HUDEP-2 (cell line): Measurements from ENCODE around the gene ACOX2.

Experiments used
- DNase-seq, 76 experiments: peaks; one replicate each; lab custom pipeline; 2025; ENCODE audit not compliant: unreplicated experiment in 76 of 76; lab: John Stamatoyannopoulos, UW

ACOX2 gene

DNA sequence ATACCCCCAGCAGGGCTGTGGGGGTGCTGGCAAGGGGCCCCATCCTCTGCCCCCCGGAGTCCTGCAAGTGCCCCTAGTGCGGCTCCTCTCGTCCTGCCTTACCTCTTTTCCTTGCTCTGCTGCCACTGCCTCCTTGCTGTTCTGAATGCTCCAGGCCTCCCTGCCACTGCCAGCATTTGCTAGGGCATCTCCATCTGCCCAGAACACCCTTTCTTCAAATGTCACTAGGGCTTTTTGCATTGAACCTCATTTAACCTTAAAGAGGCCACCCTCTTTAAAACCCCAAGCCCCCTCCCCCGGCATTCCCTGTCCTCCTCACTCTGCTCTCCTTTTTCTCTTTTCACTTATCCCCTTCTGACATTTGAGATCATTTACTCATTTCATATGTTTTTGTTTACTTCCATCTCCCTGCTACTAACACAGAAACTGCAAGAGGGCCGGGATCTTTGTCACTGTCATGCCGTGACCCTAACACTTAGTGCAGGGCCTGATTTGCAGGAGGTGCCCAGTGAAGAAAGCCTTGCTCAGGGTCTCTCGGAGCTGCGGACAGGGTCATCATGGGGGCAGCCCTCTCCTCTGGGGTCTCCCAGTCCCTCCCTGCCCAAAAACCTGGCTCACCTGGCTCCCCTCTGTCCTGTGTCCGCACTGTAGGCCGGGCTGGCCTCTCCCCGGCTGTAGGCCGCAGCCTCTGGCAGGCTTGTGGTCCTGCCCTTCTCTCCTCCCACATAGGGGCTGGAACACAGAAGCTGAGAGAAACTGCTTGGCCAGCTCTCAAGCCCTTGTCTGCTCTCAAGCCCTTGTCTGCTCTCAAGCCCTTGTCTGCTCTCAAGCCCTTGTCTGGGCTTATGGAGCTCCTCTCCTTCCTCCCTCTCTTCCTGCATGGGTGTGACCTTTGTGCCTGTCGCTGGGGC lies at the start of gene ACOX2:
TSS of gene ACOX2 (minus strand) at position 690 of the 911 bp plus-strand sequence. CDS start 2,084 bp downstream, outside the sequence.
- DNase-seq = no peak

- DNase-seq = no peak
Observed at GRCh38 chr3:58585994-58586393, 49.0 kb upstream of the ACOX2 start.

- DNase-seq = peak in 8 of 76 experiments; percentile 2 to 21 (median 10)
Observed at GRCh38 chr3:58585005-58585786, 48.2 kb upstream of the ACOX2 start.

- no peak for DNase-seq
Observed at GRCh38 chr3:58584690-58585004, 47.7 kb upstream of the ACOX2 start.

- DNase-seq = no peak
Observed at GRCh38 chr3:58581328-58582091, 44.5 kb upstream of the ACOX2 start.

GRCh38 chr3:58580826-58581327 lies 43.9 kb upstream of the ACOX2 start:
- DNase-seq = no peak

GRCh38 chr3:58578873-58579272 lies 41.9 kb upstream of the ACOX2 start:
- no peak for DNase-seq

GRCh38 chr3:58577269-58577821 lies 40.4 kb upstream of the ACOX2 start, which contains the start of gene FAM107A:
FAM107A (minus strand) TSS chr3:58577391; CDS start chr3:58569860, 7,531 bp downstream.
- DNase-seq = no peak

DNA sequence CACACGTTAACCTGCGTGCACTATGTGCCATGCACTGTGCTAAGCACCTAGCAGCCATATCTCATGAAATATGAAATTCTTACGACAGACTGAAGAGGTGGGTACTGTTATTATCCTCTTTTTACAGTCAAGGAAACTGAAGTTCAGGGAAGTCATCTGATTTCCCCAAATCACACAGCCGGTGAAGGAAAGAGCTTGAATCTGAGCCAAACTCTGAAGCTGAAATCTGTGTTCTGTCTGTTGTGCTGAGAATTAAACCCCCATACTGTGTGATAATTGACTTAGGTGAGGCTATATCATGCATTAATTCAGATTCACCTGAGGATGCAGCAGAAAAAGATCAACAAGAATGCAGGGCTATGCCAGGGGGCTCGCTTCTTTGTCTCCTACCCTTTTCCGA lies 39.7 kb upstream of the ACOX2 start:
- no peak for DNase-seq

DNA sequence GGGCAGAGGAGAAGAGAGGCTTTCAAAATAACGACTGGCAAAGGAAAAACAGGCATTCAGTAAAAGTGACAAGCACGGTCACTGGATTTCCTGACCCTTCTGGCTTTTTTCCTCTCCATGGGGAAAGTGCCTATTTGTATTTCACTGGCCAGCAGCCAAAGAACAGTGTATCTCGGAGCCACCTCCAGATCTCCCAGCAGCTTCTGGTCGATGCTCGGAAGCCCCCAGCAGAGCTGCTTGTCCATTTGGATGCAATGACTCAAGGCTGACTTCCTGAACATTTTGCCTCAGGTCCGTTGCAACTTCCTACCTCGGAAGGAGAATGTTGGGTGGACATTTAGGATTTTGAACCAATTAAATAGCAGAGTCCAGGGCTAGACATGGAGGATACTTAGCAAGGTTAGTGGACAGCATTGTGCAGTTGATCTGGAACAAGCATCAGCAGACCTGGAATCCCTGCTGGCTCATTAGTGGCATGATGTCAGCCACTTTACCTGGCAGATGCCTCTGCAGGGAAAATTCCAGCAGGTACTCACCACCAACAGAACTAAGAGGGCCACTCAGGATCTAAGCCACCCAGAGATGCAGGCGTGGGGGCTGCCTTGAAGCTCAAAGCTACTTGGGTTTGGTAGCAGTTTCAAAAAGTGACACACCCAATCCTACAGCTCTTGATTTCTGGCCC lies 39.1 kb upstream of the ACOX2 start:
- no peak for DNase-seq

DNA sequence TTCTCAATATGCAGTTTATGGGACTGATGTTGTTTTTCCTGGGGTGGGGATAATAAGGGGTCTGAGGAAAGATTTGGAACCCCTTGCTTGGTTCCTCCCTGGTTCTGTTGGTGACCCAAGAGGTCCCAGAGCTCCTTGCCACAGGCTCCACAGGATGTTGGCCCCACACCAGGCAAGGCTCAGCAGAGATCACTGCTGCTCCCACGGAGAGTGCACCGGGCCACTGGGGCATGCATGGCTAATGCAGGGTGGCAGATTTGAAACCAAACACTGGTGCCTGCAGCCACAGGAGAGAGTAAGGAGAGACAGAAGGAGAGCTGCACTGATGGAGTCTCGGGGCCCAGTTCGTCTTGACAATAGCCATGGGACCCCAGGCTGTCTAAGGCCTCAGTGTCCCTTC lies 37.7 kb upstream of the ACOX2 start:
- DNase-seq = no peak

DNA sequence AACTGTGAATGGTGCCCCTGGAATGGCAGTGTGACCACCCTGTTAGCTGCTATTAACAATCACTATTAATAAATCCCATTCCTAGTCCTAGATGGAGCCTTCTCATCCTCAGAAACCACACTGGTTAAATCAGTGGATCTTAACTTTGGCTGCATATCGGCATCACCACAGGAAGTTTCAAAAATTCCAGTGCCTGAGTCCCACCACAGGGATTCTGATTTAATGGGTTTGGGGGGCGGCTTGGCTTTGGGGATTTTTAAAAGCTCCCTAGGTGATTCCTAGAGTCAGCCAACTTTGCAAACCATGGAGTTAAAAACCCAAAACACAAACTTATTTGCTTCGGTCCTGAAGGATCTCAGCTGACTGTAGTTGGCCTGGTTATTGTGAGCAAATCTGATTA lies 37.1 kb upstream of the ACOX2 start:
- DNase-seq = no peak

DNA sequence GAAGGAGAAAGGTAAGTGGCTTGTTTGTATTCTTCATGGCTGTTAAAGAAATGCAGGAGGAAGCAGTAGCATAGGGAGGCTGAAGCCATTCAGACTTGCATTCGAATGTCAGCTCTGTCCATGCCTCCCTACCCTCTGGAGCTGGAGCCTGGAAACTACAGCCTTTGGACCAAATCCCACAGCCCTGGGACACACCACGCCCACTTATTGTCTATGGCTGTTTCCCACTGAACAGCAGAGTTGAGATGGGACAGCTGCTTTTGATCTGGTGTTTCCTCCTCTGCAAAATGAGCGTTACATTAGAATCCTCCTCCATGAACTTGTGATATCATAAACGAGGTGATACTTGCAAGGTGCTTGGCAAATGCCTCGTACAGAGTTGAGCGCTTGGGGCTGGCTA lies 36.6 kb upstream of the ACOX2 start:
- DNase-seq = no peak

DNA sequence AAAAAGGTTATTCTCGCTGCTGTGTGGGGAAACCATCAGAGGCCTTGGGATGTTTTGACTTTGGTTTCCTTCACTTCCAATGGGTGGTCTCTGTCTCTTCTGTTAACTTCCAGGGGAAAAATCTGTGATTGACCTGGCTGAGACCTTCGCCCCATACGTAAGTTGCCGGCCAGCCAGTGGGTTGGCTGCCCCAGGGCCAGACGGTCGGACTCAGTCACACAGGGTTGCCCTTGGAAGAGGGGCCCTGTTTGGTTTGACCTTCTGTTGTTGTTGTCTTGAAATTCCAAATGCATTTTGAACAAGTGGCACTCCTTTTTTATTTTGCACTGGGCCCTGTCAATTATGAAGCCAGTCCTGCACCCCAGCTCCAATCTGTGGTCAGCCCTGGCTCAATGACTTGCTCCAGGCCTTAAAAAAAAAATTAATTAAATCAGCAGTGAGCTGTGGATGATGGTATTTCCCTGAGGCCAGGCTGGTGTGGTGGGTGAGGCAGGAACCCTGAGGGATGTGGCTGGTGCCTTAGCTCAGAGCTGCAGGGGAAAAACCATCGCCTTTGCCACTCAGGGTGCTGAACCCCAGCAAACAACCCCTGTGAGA lies 35.7 kb upstream of the ACOX2 start:
- no peak for DNase-seq

DNA sequence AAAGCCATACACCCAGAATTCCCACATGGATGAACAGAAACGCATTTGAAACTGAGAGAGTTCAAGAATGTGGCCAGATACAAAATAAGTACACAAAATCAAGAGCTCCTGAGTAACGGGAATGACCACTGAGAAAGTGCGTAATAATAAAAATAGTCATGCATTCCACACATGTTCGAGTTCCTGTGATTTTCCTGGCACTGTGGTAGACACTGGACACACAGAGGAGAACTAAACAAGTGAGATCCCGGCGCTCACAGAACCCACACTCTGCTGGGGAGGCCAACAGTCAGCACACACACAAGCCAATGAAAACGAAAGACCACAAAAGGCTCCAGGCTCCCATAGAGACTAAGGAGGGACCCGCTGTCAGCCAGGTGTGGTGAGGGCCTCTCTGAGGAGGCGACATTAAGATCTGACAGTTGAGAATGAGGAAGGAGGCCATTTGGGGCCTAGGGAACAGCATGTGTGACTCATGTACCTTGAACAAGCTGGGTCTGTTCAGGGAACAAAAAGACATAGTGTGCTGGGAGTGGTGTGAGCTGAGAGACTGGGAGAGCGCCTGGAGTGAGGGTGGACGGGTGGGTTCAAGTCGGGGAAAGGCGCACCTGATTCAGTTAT lies 35.1 kb upstream of the ACOX2 start:
- DNase-seq = no peak

- DNase-seq = no peak
Observed at GRCh38 chr3:58570851-58571250, 33.9 kb upstream of the ACOX2 start.

DNA sequence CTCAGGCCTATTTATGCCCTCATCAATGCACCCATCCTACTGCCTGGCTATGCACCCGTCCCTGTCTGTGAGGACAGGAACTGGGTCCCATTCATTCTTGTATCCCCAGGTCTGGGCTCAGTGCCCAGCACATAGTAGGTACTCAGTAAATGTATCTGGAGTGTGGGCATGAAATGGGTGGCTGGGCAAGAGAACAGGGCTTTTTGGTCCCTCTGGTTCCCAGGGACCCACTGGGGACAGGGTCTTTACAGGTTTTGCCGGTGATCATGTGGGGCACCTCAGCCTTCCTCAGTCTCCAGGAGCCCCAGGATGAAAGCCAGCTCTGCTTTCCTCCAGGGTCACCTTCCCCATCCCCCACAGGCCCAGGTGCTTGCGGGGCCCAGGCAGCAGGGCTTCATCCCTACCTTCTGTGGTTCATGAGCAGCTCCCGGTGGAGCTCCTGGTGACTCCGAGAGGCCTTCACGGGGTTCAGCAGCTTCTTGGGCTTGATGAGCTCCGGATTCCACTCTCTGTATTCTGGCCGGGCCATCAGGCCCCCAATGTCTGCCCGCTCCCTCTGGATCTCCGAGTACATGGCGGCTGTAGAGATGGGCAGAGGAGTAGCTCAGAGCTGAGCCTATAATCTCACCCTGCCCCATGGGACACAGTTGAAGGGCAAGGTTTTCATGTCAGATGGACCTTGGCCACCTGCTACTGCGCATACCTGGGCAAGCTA lies 32.5 kb upstream of the ACOX2 start:
- no peak for DNase-seq

GRCh38 chr3:58568572-58569286 lies 31.7 kb upstream of the ACOX2 start:
- peak in 53 of 76 experiments; percentile 2 to 67 (median 37) for DNase-seq
